Measurements from ENCODE around the gene PTGDR.
A peak's percentile ranks its signal among the peaks of the same experiment; 100 is the strongest.

PTGDR gene

DNA sequence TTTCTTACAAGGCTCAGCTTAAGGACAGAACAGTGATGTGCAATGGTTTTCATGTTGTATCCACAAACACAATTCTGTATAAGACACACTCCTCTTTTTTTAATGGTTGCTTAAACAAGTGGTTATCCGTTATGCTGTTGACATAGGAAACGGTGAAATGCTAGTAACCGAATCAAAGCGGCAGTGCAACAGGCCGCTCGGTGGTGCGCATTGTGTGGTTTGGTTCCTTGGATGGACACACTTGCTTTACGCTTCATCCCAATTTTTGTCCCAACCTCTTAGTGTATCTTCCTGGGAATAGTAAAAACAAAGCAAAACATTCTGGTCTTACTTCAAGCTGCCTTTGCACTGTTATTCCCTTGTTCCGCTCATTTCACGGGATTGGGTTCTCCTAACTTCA, 46.0 kb downstream of the PTGDR start:
- Histone ChIP-seq H3K4me3 (ENCODE audit: severe bottlenecking) (peak overlapping the region; percentile 33), H3K27ac (ENCODE audit: poor library complexity, severe bottlenecking) (no peak overlapping the region), H3K9me3 (ENCODE audit: severe bottlenecking) (no peaks in the 10 kb centered on the region), H3K27me3 (ENCODE audit: insufficient read depth, poor library complexity, severe bottlenecking) (peaks cover 21% of the 10 kb centered on the region), H3K36me3 (ENCODE audit: low read depth) (no peaks in the 10 kb centered on the region), H3K4me1 (ENCODE audit: insufficient read depth, poor library complexity, severe bottlenecking) (no peaks in the 10 kb centered on the region)
- TF ChIP-seq, protein P1, sequence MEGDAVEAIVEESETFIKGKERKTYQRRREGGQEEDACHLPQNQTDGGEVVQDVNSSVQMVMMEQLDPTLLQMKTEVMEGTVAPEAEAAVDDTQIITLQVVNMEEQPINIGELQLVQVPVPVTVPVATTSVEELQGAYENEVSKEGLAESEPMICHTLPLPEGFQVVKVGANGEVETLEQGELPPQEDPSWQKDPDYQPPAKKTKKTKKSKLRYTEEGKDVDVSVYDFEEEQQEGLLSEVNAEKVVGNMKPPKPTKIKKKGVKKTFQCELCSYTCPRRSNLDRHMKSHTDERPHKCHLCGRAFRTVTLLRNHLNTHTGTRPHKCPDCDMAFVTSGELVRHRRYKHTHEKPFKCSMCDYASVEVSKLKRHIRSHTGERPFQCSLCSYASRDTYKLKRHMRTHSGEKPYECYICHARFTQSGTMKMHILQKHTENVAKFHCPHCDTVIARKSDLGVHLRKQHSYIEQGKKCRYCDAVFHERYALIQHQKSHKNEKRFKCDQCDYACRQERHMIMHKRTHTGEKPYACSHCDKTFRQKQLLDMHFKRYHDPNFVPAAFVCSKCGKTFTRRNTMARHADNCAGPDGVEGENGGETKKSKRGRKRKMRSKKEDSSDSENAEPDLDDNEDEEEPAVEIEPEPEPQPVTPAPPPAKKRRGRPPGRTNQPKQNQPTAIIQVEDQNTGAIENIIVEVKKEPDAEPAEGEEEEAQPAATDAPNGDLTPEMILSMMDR (IDR thresholded peaks at IDR 0.05; ENCODE audit: poor library complexity, severe bottlenecking): no peak
- no peak for DNase-seq (ENCODE audit: low spot score)
- ATAC-seq (ENCODE audit: low read depth): no peak

DNA sequence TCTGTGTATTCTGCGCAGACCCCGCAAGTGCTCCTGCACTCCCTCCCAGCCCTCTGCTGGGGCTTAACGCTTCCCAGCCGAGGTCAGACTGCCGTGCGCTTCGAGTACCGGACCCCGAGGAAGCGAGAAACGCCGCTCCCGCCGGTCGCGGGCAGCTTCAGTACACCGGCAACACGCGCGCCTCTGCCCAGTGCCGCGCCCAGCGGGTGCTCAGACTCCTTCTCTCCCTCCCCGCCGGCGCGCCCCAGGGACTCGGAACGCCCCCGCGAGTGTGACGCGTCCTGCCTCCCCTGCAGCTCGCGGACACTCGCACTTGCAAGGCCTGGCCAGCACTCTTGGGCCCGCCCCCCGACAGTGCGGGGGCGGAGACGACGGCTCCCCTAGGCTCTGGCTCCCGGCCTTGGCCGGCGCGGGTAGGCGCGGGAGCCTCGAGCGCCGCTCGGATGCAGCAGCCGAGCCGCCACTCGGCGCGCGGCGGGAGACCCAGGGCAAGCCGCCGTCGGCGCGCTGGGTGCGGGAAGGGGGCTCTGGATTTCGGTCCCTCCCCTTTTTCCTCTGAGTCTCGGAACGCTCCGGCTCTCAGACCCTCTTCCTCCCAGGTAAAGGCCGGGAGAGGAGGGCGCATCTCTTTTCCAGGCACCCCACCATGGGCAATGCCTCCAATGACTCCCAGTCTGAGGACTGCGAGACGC, 46.6 kb downstream of the PTGDR start, which contains the start of gene PTGER2:
TSS of gene PTGER2 (plus strand) at position 410 of the 692 bp plus-strand sequence. CDS start at position 647, 237 bp downstream.
- Histone ChIP-seq H3K4me1 (ENCODE audit: insufficient read depth, poor library complexity, severe bottlenecking) (no peaks in the 10 kb centered on the region), H3K9me3 (ENCODE audit: severe bottlenecking) (no peaks in the 10 kb centered on the region), H3K27ac (ENCODE audit: poor library complexity, severe bottlenecking) (no peak within 1 kb of the TSS), H3K27me3 (ENCODE audit: insufficient read depth, poor library complexity, severe bottlenecking) (peaks cover 21% of the 10 kb centered on the region), H3K4me3 (ENCODE audit: severe bottlenecking) (peak within 1 kb of the TSS; percentile 33), H3K36me3 (ENCODE audit: low read depth) (no peaks in the 10 kb centered on the region)
- ATAC-seq (ENCODE audit: low read depth): peak; percentile 94
- TF ChIP-seq, protein P1 (IDR thresholded peaks at IDR 0.05; ENCODE audit: poor library complexity, severe bottlenecking): no peak
- peak; percentile 89 for DNase-seq (ENCODE audit: low spot score)

DNA sequence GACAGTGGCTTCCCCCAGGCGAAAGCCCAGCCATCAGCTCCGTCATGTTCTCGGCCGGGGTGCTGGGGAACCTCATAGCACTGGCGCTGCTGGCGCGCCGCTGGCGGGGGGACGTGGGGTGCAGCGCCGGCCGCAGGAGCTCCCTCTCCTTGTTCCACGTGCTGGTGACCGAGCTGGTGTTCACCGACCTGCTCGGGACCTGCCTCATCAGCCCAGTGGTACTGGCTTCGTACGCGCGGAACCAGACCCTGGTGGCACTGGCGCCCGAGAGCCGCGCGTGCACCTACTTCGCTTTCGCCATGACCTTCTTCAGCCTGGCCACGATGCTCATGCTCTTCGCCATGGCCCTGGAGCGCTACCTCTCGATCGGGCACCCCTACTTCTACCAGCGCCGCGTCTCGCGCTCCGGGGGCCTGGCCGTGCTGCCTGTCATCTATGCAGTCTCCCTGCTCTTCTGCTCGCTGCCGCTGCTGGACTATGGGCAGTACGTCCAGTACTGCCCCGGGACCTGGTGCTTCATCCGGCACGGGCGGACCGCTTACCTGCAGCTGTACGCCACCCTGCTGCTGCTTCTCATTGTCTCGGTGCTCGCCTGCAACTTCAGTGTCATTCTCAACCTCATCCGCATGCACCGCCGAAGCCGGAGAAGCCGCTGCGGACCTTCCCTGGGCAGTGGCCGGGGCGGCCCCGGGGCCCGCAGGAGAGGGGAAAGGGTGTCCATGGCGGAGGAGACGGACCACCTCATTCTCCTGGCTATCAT, 47.3 kb downstream of the PTGDR start:
- TF ChIP-seq, protein P1 (IDR thresholded peaks at IDR 0.05; ENCODE audit: poor library complexity, severe bottlenecking): no peak
- H3K27ac ChIP-seq (ENCODE audit: poor library complexity, severe bottlenecking): no peak overlapping the region

DNA sequence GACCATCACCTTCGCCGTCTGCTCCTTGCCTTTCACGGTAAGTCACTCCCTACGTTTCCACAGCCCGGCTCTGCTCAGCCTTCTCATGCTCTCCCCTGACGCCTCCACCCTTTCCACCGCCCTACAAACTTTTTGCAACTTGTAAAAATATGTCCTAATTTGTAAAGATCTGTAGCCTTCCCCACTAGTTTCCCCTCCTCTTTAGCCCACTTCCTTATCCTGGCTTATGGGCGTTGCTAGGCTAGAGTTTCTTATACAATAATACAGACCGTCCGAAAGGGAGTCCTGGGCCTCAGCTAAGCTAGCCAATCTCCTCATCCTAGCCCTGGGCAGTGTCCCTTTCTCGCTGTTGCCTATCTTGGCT, 47.8 kb downstream of the PTGDR start:
- H3K27me3 ChIP-seq (ENCODE audit: insufficient read depth, poor library complexity, severe bottlenecking): peaks cover 21% of the 10 kb centered on the region
- H3K4me1 ChIP-seq (ENCODE audit: insufficient read depth, poor library complexity, severe bottlenecking): no peaks in the 10 kb centered on the region
- TF ChIP-seq, protein P1 (IDR thresholded peaks at IDR 0.05; ENCODE audit: poor library complexity, severe bottlenecking): no peak
- DNase-seq (ENCODE audit: low spot score) (no peak), ATAC-seq (ENCODE audit: low read depth) (no peak)
- no peaks in the 10 kb centered on the region for H3K36me3 ChIP-seq (ENCODE audit: low read depth)
- no peak overlapping the region for H3K27ac ChIP-seq (ENCODE audit: poor library complexity, severe bottlenecking)
- H3K9me3 ChIP-seq (ENCODE audit: severe bottlenecking): no peaks in the 10 kb centered on the region
- no peak overlapping the region for H3K4me3 ChIP-seq (ENCODE audit: severe bottlenecking)

More for the DNA sequence above, 47.3 kb downstream of the PTGDR start:
- Histone ChIP-seq H3K4me1 (ENCODE audit: insufficient read depth, poor library complexity, severe bottlenecking) (no peaks in the 10 kb centered on the region), H3K9me3 (ENCODE audit: severe bottlenecking) (no peaks in the 10 kb centered on the region), H3K4me3 (ENCODE audit: severe bottlenecking) (peak overlapping the region; percentile 33), H3K27me3 (ENCODE audit: insufficient read depth, poor library complexity, severe bottlenecking) (peaks cover 21% of the 10 kb centered on the region), H3K36me3 (ENCODE audit: low read depth) (no peaks in the 10 kb centered on the region)
- peak; percentile 70 for DNase-seq (ENCODE audit: low spot score)
- ATAC-seq (ENCODE audit: low read depth): peak; percentile 20; the same call in 2 of the 3 replicates
